Kidney (tissue), 14 donors: ENCODE data around the gene PHOX2A. TPM values are rescaled to one million over a fixed set of nuclear protein-coding genes. Genes with fewer than 3 reads are reported as not detected.

Experiments
- DNase-seq, 5 donors: peaks; one replicate each; pipeline ENCODE4 v3.0.0-alpha.2; 2013 to 2020
- FAIRE-seq: peaks from 2 replicates; lab custom pipeline; 2012; peaks lifted over from hg19 to GRCh38; lab: Jason Lieb, UNC
- H3K27ac ChIP-seq, 2 donors: one replicate each; pipeline ENCODE4 v1.7.0; 2013; ENCODE audit warnings: low read depth in 2 of 2, low read length in 2 of 2, inconsistent platforms in 1 of 2
- H3K27me3 ChIP-seq: one replicate; pipeline ENCODE4 v1.7.1; 2013; ENCODE audit warnings: low read length, inconsistent platforms; ENCODE audit not compliant: control insufficient read depth, insufficient read depth
- H3K36me3 ChIP-seq, 3 donors: one replicate each; pipeline versions ENCODE4 v1.7.0 to v1.7.1; 2013; ENCODE audit warnings: low read length in 3 of 3, control low read depth in 1 of 3, inconsistent platforms in 1 of 3; ENCODE audit not compliant: insufficient read depth in 3 of 3, control insufficient read depth in 2 of 3
- H3K4me1 ChIP-seq, 3 donors: one replicate each; pipeline versions ENCODE4 v1.7.0 to v1.7.1; 2013; ENCODE audit warnings: low read length in 3 of 3, inconsistent platforms in 1 of 3, low read depth in 1 of 3; ENCODE audit not compliant: control insufficient read depth in 2 of 3, insufficient read depth in 2 of 3
- H3K4me3 ChIP-seq, 3 donors: one replicate each; pipeline versions ENCODE4 v1.7.0 to v1.8.1; 2013; ENCODE audit warnings: low read length in 3 of 3, control low read depth in 1 of 3, inconsistent platforms in 1 of 3
- H3K9ac ChIP-seq, 3 donors: one replicate each; pipeline versions ENCODE4 v1.7.0 to v1.7.1; 2013; ENCODE audit warnings: low read length in 3 of 3, control low read depth in 1 of 3, inconsistent platforms in 1 of 3
- H3K9me3 ChIP-seq, 3 donors: one replicate each; pipeline versions ENCODE4 v1.7.0 to v1.7.1; 2013; ENCODE audit warnings: low read length in 3 of 3, control low read depth in 1 of 3, inconsistent platforms in 1 of 3; ENCODE audit not compliant: control insufficient read depth in 2 of 3, insufficient read depth in 1 of 3
- intact Hi-C: fragments of 100-400 bp; cut with DNase I; formaldehyde crosslinking; loops from one replicate; pipeline ENCODE4 v1.11.1; 2022
- polyA plus RNA-seq: library from polyadenylated mRNA; stranded (reverse); fragments of 350-450 nt; fragmentation: Illumina TruSeq; extraction: RNeasy Lipid Tissue Mini Kit (QIAGEN cat#74804); gene quantifications from one replicate; pipeline ENCODE4 v1.2.3, GENCODE V29; 2014; ENCODE audit warnings: low read depth, low replicate concordance; ENCODE audit not compliant: insufficient read depth
- total RNA-seq: library from RNA; stranded (reverse); fragmentation: NEBNext Ultra II Directional; extraction: Animal tissue kit (Norgen Biotek cat#: 25700); gene quantifications from one replicate; pipeline ENCODE4 v1.2.1, GENCODE V29; 2021
- TF ChIP-seq, protein P1 (sequence below): IDR thresholded peaks from 3 replicates; pipeline ENCODE4 v1.5.1; 2012; ENCODE audit warnings: mild to moderate bottlenecking, moderate library complexity, borderline replicate concordance; ENCODE audit not compliant: insufficient read depth; ENCODE audit errors: extremely low read depth
- donor health status: control.
- donor health status: control.
- donor health status: control.
- donor health status: control.
- donor health status: control.
- donor health status: DM: yes; HTN: yes; CAD: no.
- donor health status: Normal renal cell carcinoma (clear cell type).

PHOX2A gene
- total and polyA plus RNA-seq, 2 donors from 2014 or later: not detected

DNA sequence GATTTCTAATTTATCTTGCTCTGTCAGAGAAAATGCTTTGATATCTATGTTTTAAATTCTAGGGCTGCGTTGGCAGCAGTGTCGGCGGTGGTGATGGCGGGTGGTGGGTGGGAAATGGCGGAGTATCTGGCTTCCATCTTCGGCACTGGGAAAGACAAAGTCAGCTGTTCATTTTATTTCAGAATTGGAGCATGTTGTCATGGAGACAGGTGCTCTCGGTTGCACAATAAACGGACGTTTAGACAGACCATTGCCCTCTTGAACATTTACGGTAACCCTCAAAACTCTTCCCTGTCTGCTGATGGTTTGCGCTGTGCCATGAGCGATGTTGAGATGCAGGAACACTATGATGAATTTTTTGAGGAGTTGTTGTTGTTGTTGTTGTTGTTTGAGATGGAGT lies 36.1 kb upstream of the PHOX2A start:
- TF ChIP-seq, protein P1, sequence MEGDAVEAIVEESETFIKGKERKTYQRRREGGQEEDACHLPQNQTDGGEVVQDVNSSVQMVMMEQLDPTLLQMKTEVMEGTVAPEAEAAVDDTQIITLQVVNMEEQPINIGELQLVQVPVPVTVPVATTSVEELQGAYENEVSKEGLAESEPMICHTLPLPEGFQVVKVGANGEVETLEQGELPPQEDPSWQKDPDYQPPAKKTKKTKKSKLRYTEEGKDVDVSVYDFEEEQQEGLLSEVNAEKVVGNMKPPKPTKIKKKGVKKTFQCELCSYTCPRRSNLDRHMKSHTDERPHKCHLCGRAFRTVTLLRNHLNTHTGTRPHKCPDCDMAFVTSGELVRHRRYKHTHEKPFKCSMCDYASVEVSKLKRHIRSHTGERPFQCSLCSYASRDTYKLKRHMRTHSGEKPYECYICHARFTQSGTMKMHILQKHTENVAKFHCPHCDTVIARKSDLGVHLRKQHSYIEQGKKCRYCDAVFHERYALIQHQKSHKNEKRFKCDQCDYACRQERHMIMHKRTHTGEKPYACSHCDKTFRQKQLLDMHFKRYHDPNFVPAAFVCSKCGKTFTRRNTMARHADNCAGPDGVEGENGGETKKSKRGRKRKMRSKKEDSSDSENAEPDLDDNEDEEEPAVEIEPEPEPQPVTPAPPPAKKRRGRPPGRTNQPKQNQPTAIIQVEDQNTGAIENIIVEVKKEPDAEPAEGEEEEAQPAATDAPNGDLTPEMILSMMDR: no peak
- DNase-seq (no peak), FAIRE-seq (no peak)
- no peaks in the 10 kb centered on the region for H3K27me3 ChIP-seq
- no peaks in the 10 kb centered on the region for H3K36me3 ChIP-seq
- H3K4me1 ChIP-seq: no peaks in the 10 kb centered on the region
- no peaks in the 10 kb centered on the region for H3K9me3 ChIP-seq
- intact Hi-C loops: no loop called here
- H3K9ac ChIP-seq: no peak overlapping the region
- no peak overlapping the region for H3K27ac ChIP-seq
- no peak overlapping the region for H3K4me3 ChIP-seq

DNA sequence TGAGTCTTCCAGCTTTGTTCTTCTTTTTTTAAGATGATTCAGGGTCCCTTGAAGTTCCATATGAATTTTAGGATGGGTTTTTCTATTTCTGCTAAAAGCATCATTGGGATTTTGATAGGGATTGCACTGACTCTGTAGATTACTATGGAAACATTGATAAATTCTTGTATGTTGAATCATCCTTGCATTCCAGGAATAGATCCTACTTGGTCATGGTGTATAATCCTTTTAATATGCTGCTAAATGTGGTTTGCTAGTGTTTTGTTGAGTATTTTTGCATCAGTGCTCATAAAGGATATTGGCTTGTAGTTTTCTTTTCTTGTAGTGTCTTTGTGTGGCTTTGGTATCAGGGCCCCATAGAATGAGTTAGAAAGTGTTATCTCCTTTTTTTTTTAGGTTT lies 34.9 kb upstream of the PHOX2A start:
- no peaks in the 10 kb centered on the region for H3K9me3 ChIP-seq
- H3K9ac ChIP-seq: no peak overlapping the region
- H3K4me1 ChIP-seq: no peaks in the 10 kb centered on the region
- no peak overlapping the region for H3K27ac ChIP-seq
- no peak for FAIRE-seq
- no peak overlapping the region for H3K4me3 ChIP-seq
- H3K36me3 ChIP-seq: no peaks in the 10 kb centered on the region
- intact Hi-C loops: no loop called here
- no peak for DNase-seq
- no peaks in the 10 kb centered on the region for H3K27me3 ChIP-seq
- TF ChIP-seq, protein P1: no peak

DNA sequence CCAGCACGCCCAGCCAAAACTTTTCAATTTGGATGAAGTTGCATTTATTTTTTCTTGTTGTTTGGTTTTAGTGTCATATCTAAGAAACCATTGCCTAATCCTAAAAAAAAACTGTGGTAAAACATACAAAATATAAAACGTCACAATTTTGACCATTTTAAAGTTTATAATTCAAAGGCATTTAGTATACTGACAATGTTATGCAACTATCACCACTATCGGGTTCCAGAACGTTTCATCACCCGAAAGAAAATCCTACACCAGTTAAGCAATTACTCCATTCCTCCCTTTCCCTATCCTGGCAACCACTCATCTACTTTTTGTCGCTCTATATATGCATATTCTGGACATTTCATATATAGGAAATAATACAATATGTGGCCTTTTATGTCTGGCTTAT lies 30.5 kb upstream of the PHOX2A start:
- Histone ChIP-seq H3K4me1 (no peaks in the 10 kb centered on the region), H3K36me3 (no peaks in the 10 kb centered on the region), H3K27me3 (no peaks in the 10 kb centered on the region), H3K9ac (no peak overlapping the region), H3K4me3 (no peak overlapping the region), H3K9me3 (no peaks in the 10 kb centered on the region), H3K27ac (no peak overlapping the region)
- intact Hi-C loops: no loop called here
- FAIRE-seq (no peak), DNase-seq (no peak)
- TF ChIP-seq, protein P1: no peak

DNA sequence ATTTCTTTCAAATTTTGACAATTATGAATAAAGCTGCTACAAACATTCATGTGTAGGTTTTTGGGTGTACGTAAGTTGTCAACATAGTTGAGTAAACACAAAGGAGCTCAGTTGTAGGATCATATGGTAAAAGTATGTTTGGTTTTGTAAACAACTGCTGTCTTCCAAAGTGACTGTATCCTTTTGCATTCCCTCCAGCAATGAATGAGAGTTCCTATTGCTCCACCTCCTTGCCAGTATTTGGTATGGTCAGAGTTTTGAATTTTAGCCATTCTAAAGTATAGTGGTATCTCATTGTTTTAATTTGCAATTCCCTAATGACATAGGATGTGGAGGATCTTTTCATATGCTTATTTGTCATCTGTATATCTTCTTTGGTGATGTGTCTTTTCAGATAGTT lies 28.0 kb upstream of the PHOX2A start:
- Histone ChIP-seq H3K9me3 (no peaks in the 10 kb centered on the region), H3K27me3 (no peaks in the 10 kb centered on the region), H3K36me3 (no peaks in the 10 kb centered on the region), H3K4me1 (no peaks in the 10 kb centered on the region), H3K4me3 (no peak overlapping the region), H3K9ac (no peak overlapping the region), H3K27ac (no peak overlapping the region)
- intact Hi-C loops: no loop called here
- FAIRE-seq (no peak), DNase-seq (no peak)
- TF ChIP-seq, protein P1: no peak
